Measurements from ENCODE around the gene SRMS.
A peak's percentile ranks its signal among the peaks of the same experiment; 100 is the strongest.

DNA sequence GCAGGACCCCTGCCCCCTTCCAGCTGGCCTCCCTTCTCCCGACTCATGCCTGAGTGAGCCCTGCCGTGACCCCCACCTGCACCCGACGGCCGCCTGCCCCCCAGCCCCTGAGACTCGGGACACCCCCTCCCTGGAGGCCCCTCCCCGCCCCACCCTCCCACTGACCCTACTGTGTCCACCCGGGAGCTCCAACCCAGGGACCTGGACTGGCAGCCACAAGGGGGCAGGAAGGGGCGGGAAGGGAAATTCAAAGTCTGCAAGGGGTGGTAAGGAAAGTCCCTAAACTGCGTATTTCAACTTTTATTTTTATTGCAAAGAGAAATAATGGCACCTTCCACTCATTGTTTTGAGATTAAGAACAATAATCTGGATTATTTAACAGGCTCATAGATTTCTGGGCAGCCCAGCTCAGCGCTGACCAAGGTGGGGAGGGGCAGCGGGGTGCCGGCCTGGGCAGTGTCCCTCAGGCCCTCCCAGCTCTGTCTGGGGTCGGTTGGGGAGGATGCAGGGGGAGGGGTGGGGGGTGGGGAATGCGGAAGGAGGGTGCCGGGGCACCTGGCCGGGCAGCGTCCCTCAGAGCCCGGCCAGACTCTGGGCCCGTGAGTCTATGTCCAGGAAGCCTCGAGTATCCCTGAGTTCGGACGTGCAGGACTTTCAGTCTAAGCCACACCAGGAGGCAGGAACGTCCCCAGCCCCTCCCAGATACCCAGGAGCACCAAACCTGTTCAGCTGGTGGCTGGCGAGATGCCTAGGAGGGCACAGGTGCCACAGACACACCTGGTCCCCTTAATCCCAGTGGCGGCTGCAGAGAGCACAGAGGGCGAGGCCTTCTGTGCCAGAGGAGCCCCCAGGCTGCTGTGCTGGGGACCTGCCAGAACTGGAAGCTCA lies 9.1 kb downstream of the SRMS start:
- TF ChIP-seq, protein P1, sequence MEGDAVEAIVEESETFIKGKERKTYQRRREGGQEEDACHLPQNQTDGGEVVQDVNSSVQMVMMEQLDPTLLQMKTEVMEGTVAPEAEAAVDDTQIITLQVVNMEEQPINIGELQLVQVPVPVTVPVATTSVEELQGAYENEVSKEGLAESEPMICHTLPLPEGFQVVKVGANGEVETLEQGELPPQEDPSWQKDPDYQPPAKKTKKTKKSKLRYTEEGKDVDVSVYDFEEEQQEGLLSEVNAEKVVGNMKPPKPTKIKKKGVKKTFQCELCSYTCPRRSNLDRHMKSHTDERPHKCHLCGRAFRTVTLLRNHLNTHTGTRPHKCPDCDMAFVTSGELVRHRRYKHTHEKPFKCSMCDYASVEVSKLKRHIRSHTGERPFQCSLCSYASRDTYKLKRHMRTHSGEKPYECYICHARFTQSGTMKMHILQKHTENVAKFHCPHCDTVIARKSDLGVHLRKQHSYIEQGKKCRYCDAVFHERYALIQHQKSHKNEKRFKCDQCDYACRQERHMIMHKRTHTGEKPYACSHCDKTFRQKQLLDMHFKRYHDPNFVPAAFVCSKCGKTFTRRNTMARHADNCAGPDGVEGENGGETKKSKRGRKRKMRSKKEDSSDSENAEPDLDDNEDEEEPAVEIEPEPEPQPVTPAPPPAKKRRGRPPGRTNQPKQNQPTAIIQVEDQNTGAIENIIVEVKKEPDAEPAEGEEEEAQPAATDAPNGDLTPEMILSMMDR (IDR thresholded peaks at IDR 0.05) = peak in 1 of 3 experiments; percentile 57
- TF ChIP-seq POLR2AphosphoS5 (IDR thresholded peaks at IDR 0.05; ENCODE audit: insufficient read depth in 1 of 2, low read depth in 1 of 2) (no peak), POLR2A (IDR thresholded peaks at IDR 0.05) (no peak)
